DND-41 (cell line): ENCODE data around the gene LARP1.

ENCODE experiments used
- ATAC-seq: fragments of 200-7000 bp; cut with Tn5 transposase; 3 replicates; pipeline ENCODE4 v1.9.1; 2021; ENCODE audit warnings: low read depth; ENCODE audit not compliant: insufficient read depth
- DNase-seq: peaks from one replicate; pipeline ENCODE4 v3.0.0-alpha.2; 2020
- H2AFZ ChIP-seq: 2 replicates; pipeline ENCODE4 v1.6.0; 2012; ENCODE audit warnings: low read depth, low read length
- H3K27ac ChIP-seq: 2 replicates; pipeline ENCODE4 v1.5.1; 2012; ENCODE audit warnings: low read length, inconsistent platforms
- H3K27me3 ChIP-seq: fragments of 200-600 bp; sonication (generic); 2 replicates; pipeline ENCODE4 v1.6.0; 2012; ENCODE audit warnings: low read length, mild to moderate bottlenecking, inconsistent platforms; ENCODE audit not compliant: insufficient read depth, poor library complexity
- H3K36me3 ChIP-seq: 2 replicates; pipeline ENCODE4 v1.5.1; 2012; ENCODE audit warnings: low read length, inconsistent platforms; ENCODE audit not compliant: insufficient read depth
- H3K4me1 ChIP-seq: 2 replicates; pipeline ENCODE4 v1.5.1; 2012; ENCODE audit warnings: mild to moderate bottlenecking, low read length; ENCODE audit not compliant: insufficient read depth
- H3K4me2 ChIP-seq: 2 replicates; pipeline ENCODE4 v1.6.0; 2012; ENCODE audit warnings: mild to moderate bottlenecking, moderate library complexity, low read length, inconsistent platforms; ENCODE audit not compliant: insufficient read depth
- H3K4me3 ChIP-seq, 2 experiments: fragments of 200-600 bp in 1 of 2; shearing (Covaris generic) in 1 of 2; 2 replicates each; pipeline ENCODE4 v1.5.1; 2012 to 2016; ENCODE audit warnings: inconsistent platforms in 2 of 2, low read length in 2 of 2, mild to moderate bottlenecking in 2 of 2, low read depth in 1 of 2, moderate library complexity in 1 of 2
- H3K79me2 ChIP-seq: 2 replicates; pipeline ENCODE4 v1.6.0; 2012; ENCODE audit warnings: low read length, inconsistent platforms; ENCODE audit not compliant: insufficient read depth
- H3K9ac ChIP-seq: 2 replicates; pipeline ENCODE4 v1.6.0; 2012; ENCODE audit warnings: low read depth, mild to moderate bottlenecking, inconsistent platforms, low read length, moderate library complexity
- H3K9me3 ChIP-seq: 2 replicates; pipeline ENCODE4 v1.5.1; 2012; ENCODE audit warnings: low read length, moderate library complexity, mild to moderate bottlenecking, inconsistent platforms; ENCODE audit not compliant: insufficient read depth, severe bottlenecking
- H4K20me1 ChIP-seq: 2 replicates; pipeline ENCODE4 v1.6.0; 2012; ENCODE audit warnings: low read length; ENCODE audit not compliant: insufficient read depth
- CTCF ChIP-seq: IDR thresholded peaks from 2 replicates; pipeline ENCODE4 v1.5.1; 2012; ENCODE audit warnings: borderline replicate concordance, low read length, moderate library complexity, mild to moderate bottlenecking; ENCODE audit not compliant: poor library complexity, severe bottlenecking; ENCODE audit errors: extremely low read depth
- EZH2 ChIP-seq: IDR thresholded peaks from 3 replicates; pipeline ENCODE4 v1.6.1; 2012; ENCODE audit warnings: borderline replicate concordance, low read depth, mild to moderate bottlenecking, moderate library complexity, low read length, inconsistent platforms; ENCODE audit not compliant: severe bottlenecking

LARP1 gene

GRCh38 chr5:154829181-154829588, 74.0 kb downstream of the LARP1 start:
- Histone ChIP-seq H3K4me3 (no peak overlapping the region), H3K9ac (no peak overlapping the region), H2AFZ (no peak overlapping the region), H3K27ac (no peak overlapping the region), H3K4me2 (no peak overlapping the region), H4K20me1 (peaks cover 2% of the 10 kb centered on the region; the same call in 1 of the 2 replicates), H3K4me1 (no peaks in the 10 kb centered on the region), H3K27me3 (no peaks in the 10 kb centered on the region), H3K36me3 (peaks cover 29% of the 10 kb centered on the region), H3K79me2 (no peaks in the 10 kb centered on the region), H3K9me3 (no peaks in the 10 kb centered on the region)
- DNase-seq, result no peak
- TF ChIP-seq CTCF (no peak), EZH2 (no peak)
- no peak for ATAC-seq

GRCh38 chr5:154829589-154830218, 74.5 kb downstream of the LARP1 start:
- H3K4me2 ChIP-seq, result no peak overlapping the region
- H4K20me1 ChIP-seq, result peaks cover 2% of the 10 kb centered on the region; the same call in 1 of the 2 replicates
- peaks cover 24% of the 10 kb centered on the region for H3K36me3 ChIP-seq
- H2AFZ ChIP-seq, result no peak overlapping the region
- no peak overlapping the region for H3K9ac ChIP-seq
- no peak for DNase-seq
- no peaks in the 10 kb centered on the region for H3K79me2 ChIP-seq
- no peaks in the 10 kb centered on the region for H3K9me3 ChIP-seq
- TF ChIP-seq CTCF, result no peak
- no peak for TF ChIP-seq EZH2
- H3K4me1 ChIP-seq, result no peaks in the 10 kb centered on the region
- no peaks in the 10 kb centered on the region for H3K27me3 ChIP-seq
- H3K27ac ChIP-seq, result no peak overlapping the region
- peak; percentile 64; the same call in 2 of the 3 replicates for ATAC-seq
- H3K4me3 ChIP-seq, result no peak overlapping the region

- H3K36me3 ChIP-seq, result peaks cover 24% of the 10 kb centered on the region
- no peak overlapping the region for H3K4me2 ChIP-seq
- peaks cover 2% of the 10 kb centered on the region; the same call in 1 of the 2 replicates for H4K20me1 ChIP-seq
- H3K4me1 ChIP-seq, result no peaks in the 10 kb centered on the region
- H3K27me3 ChIP-seq, result no peaks in the 10 kb centered on the region
- H2AFZ ChIP-seq, result no peak overlapping the region
- no peak overlapping the region for H3K9ac ChIP-seq
- ATAC-seq, result no peak
- TF ChIP-seq EZH2, result no peak
- TF ChIP-seq CTCF, result no peak
- no peak for DNase-seq
- H3K79me2 ChIP-seq, result no peaks in the 10 kb centered on the region
- H3K4me3 ChIP-seq, result no peak overlapping the region
- no peaks in the 10 kb centered on the region for H3K9me3 ChIP-seq
- no peak overlapping the region for H3K27ac ChIP-seq
Measured at GRCh38 chr5:154830219-154830595, 75.0 kb downstream of the LARP1 start.

- Histone ChIP-seq H2AFZ (no peak overlapping the region), H3K9ac (no peak overlapping the region), H3K79me2 (no peaks in the 10 kb centered on the region), H3K27ac (no peak overlapping the region), H3K9me3 (no peaks in the 10 kb centered on the region), H4K20me1 (peaks cover 2% of the 10 kb centered on the region; the same call in 1 of the 2 replicates), H3K27me3 (no peaks in the 10 kb centered on the region), H3K4me2 (no peak overlapping the region), H3K4me1 (no peaks in the 10 kb centered on the region), H3K4me3 (no peak overlapping the region), H3K36me3 (peaks cover 24% of the 10 kb centered on the region)
- no peak for DNase-seq
- no peak for TF ChIP-seq CTCF
- TF ChIP-seq EZH2, result no peak
- ATAC-seq, result no peak
Measured at GRCh38 chr5:154830596-154830995, 75.4 kb downstream of the LARP1 start.
